ENCODE results near the gene WDR35.
"Not testable (repeated sequence)": the region's sequence is repeated elsewhere in the genome, so short reads cannot be mapped to it uniquely, and the experiment has no call there.

Gene WDR35

DNA sequence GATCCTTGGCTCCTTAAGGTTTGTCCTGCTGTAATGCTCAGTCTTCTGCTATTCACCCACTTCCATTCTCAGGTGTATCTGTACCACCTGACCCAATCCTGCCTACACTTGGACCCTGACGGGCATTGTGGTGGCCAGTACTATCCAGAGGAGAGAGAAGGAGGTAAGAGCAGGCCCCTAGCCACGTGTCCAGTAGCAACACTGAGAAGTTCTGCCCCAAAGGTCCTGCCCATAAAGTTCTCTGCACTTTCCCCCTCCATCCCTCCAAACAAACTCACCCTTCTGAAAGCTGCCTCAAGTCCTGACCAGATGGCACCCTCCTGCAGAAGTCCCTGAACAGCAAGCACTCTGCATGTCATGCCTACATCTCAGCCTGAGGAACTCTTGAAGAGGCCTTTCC lies 106.4 kb downstream of the WDR35 start:
- in situ Hi-C loops (cut with MboI; ENCODE audit: low pct_unique_long_range_greater_than_20kb, low sequenced_read_pairs, unreplicated experiment) = no loop called here
- DNase-seq (ENCODE audit: low spot score) = no peak
- TF ChIP-seq CTCF (IDR thresholded peaks at IDR 0.05; ENCODE audit: extremely low read depth, insufficient read depth, missing control alignments) = no peak

- DNase-seq (ENCODE audit: low spot score) = no peak
- no peak for TF ChIP-seq CTCF (IDR thresholded peaks at IDR 0.05; ENCODE audit: extremely low read depth, insufficient read depth, missing control alignments)
- in situ Hi-C loops (cut with MboI; ENCODE audit: low pct_unique_long_range_greater_than_20kb, low sequenced_read_pairs, unreplicated experiment) = no loop called here
Observed at GRCh38 chr2:19882286-19882685, 107.6 kb downstream of the WDR35 start.

- no peak for TF ChIP-seq CTCF (IDR thresholded peaks at IDR 0.05; ENCODE audit: extremely low read depth, insufficient read depth, missing control alignments)
- in situ Hi-C loops (cut with MboI; ENCODE audit: low pct_unique_long_range_greater_than_20kb, low sequenced_read_pairs, unreplicated experiment) = no loop called here
- no peak for DNase-seq (ENCODE audit: low spot score)
Observed at GRCh38 chr2:19881908-19882265, 108.0 kb downstream of the WDR35 start.

- in situ Hi-C loops (cut with MboI; ENCODE audit: low pct_unique_long_range_greater_than_20kb, low sequenced_read_pairs, unreplicated experiment) = no loop called here
- TF ChIP-seq CTCF (IDR thresholded peaks at IDR 0.05; ENCODE audit: extremely low read depth, insufficient read depth, missing control alignments) = no peak
- DNase-seq (ENCODE audit: low spot score) = no peak
Observed at GRCh38 chr2:19881221-19881907, 108.5 kb downstream of the WDR35 start.

GRCh38 chr2:19880191-19880590 lies 109.7 kb downstream of the WDR35 start:
- in situ Hi-C loops (cut with MboI; ENCODE audit: low pct_unique_long_range_greater_than_20kb, low sequenced_read_pairs, unreplicated experiment); DNase-seq (ENCODE audit: low spot score): not testable (repeated sequence)

GRCh38 chr2:19879120-19879519 lies 110.8 kb downstream of the WDR35 start:
- in situ Hi-C loops (cut with MboI; ENCODE audit: low pct_unique_long_range_greater_than_20kb, low sequenced_read_pairs, unreplicated experiment) = no loop called here
- no peak for TF ChIP-seq CTCF (IDR thresholded peaks at IDR 0.05; ENCODE audit: extremely low read depth, insufficient read depth, missing control alignments)

DNA sequence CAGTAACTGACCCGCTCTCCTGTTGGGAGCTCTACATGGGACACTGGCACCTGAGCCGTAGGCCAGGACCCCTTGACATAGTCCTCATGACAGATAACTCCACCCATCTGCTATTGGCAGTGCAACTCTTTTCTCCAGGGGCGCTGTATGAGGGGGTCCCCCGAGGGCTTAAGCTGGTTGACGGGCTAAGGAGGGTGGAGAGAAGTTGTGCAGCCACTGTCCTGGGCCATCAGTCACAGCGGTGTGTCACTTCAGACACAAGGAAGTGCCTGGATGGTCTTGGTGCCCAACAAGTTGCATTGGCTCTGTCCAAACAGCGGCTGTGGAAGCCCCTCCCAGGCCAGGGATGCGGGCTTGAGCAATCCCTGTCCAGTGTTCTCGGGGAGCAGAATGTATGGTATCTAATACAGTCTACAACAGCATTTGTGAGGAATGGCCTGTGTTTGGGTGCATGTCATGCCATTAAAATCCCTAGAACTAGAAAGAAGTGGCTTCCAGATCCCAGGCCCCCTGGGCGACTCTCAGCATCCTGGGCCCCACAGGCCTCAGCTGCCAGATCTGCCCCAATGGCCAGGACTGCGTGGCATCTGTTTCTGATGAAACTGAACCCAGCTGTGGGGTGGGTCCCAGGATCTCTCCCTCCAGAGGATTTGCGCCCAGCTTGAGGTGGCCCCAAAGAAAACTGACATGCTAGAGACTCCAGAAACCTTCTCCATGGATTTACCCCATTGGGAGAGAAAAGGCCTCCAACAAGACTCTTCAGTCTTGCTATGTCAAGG lies 111.4 kb downstream of the WDR35 start:
- DNase-seq (ENCODE audit: low spot score) = no peak
- in situ Hi-C loops (cut with MboI; ENCODE audit: low pct_unique_long_range_greater_than_20kb, low sequenced_read_pairs, unreplicated experiment) = no loop called here
- TF ChIP-seq CTCF (IDR thresholded peaks at IDR 0.05; ENCODE audit: extremely low read depth, insufficient read depth, missing control alignments) = no peak

More at GRCh38 chr2:19879120-19879519, 110.8 kb downstream of the WDR35 start:
- DNase-seq (ENCODE audit: low spot score) = no peak

Measured in GM13977 (cell line).